ENCODE data around the gene BUB1.
"Not testable (repeated sequence)": the region's sequence is repeated elsewhere in the genome, so short reads cannot be mapped to it uniquely, and the experiment has no call there.

- TF ChIP-seq, protein P1, sequence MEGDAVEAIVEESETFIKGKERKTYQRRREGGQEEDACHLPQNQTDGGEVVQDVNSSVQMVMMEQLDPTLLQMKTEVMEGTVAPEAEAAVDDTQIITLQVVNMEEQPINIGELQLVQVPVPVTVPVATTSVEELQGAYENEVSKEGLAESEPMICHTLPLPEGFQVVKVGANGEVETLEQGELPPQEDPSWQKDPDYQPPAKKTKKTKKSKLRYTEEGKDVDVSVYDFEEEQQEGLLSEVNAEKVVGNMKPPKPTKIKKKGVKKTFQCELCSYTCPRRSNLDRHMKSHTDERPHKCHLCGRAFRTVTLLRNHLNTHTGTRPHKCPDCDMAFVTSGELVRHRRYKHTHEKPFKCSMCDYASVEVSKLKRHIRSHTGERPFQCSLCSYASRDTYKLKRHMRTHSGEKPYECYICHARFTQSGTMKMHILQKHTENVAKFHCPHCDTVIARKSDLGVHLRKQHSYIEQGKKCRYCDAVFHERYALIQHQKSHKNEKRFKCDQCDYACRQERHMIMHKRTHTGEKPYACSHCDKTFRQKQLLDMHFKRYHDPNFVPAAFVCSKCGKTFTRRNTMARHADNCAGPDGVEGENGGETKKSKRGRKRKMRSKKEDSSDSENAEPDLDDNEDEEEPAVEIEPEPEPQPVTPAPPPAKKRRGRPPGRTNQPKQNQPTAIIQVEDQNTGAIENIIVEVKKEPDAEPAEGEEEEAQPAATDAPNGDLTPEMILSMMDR (IDR thresholded peaks at IDR 0.05): not testable (repeated sequence)
- TF ChIP-seq POLR2A (IDR thresholded peaks at IDR 0.05): not testable (repeated sequence)
Observed at GRCh38 chr2:110613927-110614326, 63.9 kb downstream of the BUB1 start.

All from thyroid gland (tissue), 4 donors.